ENCODE results near the gene UVRAG. TPM values are rescaled to one million over a fixed set of nuclear protein-coding genes. Genes with fewer than 3 reads are reported as not detected.

UVRAG gene
- total and polyA plus RNA-seq, 2 of the 4 experiments (the other 2 are of a cell fraction) = 5.6 to 10.9 TPM

- TF ChIP-seq ELK1 (IDR thresholded peaks at IDR 0.05; ENCODE audit: borderline replicate concordance, low read depth, low read length) (no peak), POLR2A (IDR thresholded peaks at IDR 0.05; ENCODE audit: low read depth, low read length) (no peak), CEBPB (IDR thresholded peaks at IDR 0.05; ENCODE audit: low read depth, low read length) (no peak), CHD1 (IDR thresholded peaks at IDR 0.05; ENCODE audit: low read depth, low read length) (no peak)
Measured at GRCh38 chr11:75925785-75926164, 110.8 kb downstream of the UVRAG start (continued).

GRCh38 chr11:75929706-75930105 lies 114.7 kb downstream of the UVRAG start:
- BruUV-seq (replicated peaks) = no TSS peak
- no peaks in the 10 kb centered on the region for H3K27me3 ChIP-seq (ENCODE audit: control insufficient read depth, insufficient read depth, low read length)
- TF ChIP-seq FOS (IDR thresholded peaks at IDR 0.05; ENCODE audit: low read depth, low read length) = no peak
- no peak for TF ChIP-seq MAZ (IDR thresholded peaks at IDR 0.05; ENCODE audit: borderline replicate concordance, low read depth, low read length)
- TF ChIP-seq BHLHE40 (IDR thresholded peaks at IDR 0.05; ENCODE audit: low read depth, low read length) = no peak
- TF ChIP-seq RCOR1 (IDR thresholded peaks at IDR 0.05; ENCODE audit: insufficient replicate concordance, low read length) = no peak
- TF ChIP-seq RFX5 (IDR thresholded peaks at IDR 0.05; ENCODE audit: low read depth, low read length) = no peak
- TF ChIP-seq MAFK (IDR thresholded peaks at IDR 0.05; ENCODE audit: low read depth, low read length) = no peak
- no peak for TF ChIP-seq ELK1 (IDR thresholded peaks at IDR 0.05; ENCODE audit: borderline replicate concordance, low read depth, low read length)
- TF ChIP-seq CEBPB (IDR thresholded peaks at IDR 0.05; ENCODE audit: low read depth, low read length) = no peak
- TF ChIP-seq RAD21 (IDR thresholded peaks at IDR 0.05; ENCODE audit: low read length) = no peak
- no peak for TF ChIP-seq NFE2L2 (IDR thresholded peaks at IDR 0.05; ENCODE audit: low read depth, low read length)
- no peak for TF ChIP-seq CTCF (conservative IDR thresholded peaks at IDR 0.05; ENCODE audit: low read depth, low read length)
- no peak for TF ChIP-seq SMC3 (IDR thresholded peaks at IDR 0.05; ENCODE audit: low read depth, low read length)
- no peak for TF ChIP-seq CHD1 (IDR thresholded peaks at IDR 0.05; ENCODE audit: low read depth, low read length)

More at GRCh38 chr11:75929706-75930105, 114.7 kb downstream of the UVRAG start:
- POLR2A ChIA-PET (ENCODE audit: unreplicated experiment) = no interaction called here
- Histone ChIP-seq H3K18ac (ENCODE audit: low read depth, low read length) (no peak overlapping the region), H2BK120ac (ENCODE audit: low read depth, low read length) (no peak overlapping the region), H3K4me3 (ENCODE audit: insufficient read depth, low read depth, low read length) (no peak overlapping the region), H3K14ac (replicated peaks; ENCODE audit: low read depth, low read length) (no peak overlapping the region), H3K4me2 (ENCODE audit: low read depth, low read length) (no peak overlapping the region), H4K20me1 (ENCODE audit: insufficient read depth, low read length) (no peaks in the 10 kb centered on the region), H3K9ac (ENCODE audit: low read depth, low read length) (no peak overlapping the region), H2BK20ac (ENCODE audit: low read depth, low read length) (no peak overlapping the region), H3K36me3 (ENCODE audit: control insufficient read depth, insufficient read depth, low read length) (no peaks in the 10 kb centered on the region), H3K23ac (ENCODE audit: low read depth, low read length) (no peak overlapping the region), H3K79me1 (ENCODE audit: low read depth in 1 of 2, low read length in 2 of 2) (peaks cover 5 to 10% of the 10 kb centered on the region in 2 experiments; a peak in 2 of 4 replicates), H3K9me1 (ENCODE audit: insufficient read depth, low read length) (no peaks in the 10 kb centered on the region), H3K4ac (ENCODE audit: low read depth, low read length) (no peak overlapping the region), H2AK9ac (replicated peaks; ENCODE audit: low read depth, low read length, poor library complexity) (no peak overlapping the region), H4K8ac (ENCODE audit: low read depth in 2 of 2, low read length in 2 of 2) (no peak overlapping the region), H3K4me1 (ENCODE audit: control insufficient read depth, insufficient read depth, low read length) (peaks cover 5% of the 10 kb centered on the region; the same call in 1 of the 2 replicates), H2BK15ac (ENCODE audit: low read depth, low read length) (no peak overlapping the region), H3K27ac (ENCODE audit: insufficient read depth, low read length) (no peak overlapping the region), H3K9me3 (ENCODE audit: control insufficient read depth, insufficient read depth, low read length) (no peaks in the 10 kb centered on the region), H2AK5ac (ENCODE audit: low read depth, low read length) (no peak overlapping the region), H4K91ac (ENCODE audit: insufficient read depth, low read depth, low read length) (no peak overlapping the region), H3K56ac (ENCODE audit: extremely low read depth, insufficient read depth, low read length) (no peak overlapping the region), H2BK5ac (ENCODE audit: low read depth, low read length, poor library complexity, severe bottlenecking) (no peak overlapping the region), H2AFZ (replicated peaks; ENCODE audit: low read length, poor library complexity) (no peak overlapping the region), H4K5ac (ENCODE audit: low read depth, low read length) (no peak overlapping the region)
- in situ Hi-C loops (cut with MboI; ENCODE audit: low sequenced_read_pairs) = no loop called here
- no CpG with 5 or more reads among the region's 4 CpGs for whole genome bisulfite sequencing, 2 experiments (ENCODE audit: extremely low coverage in 2 of 2, insufficient read length in 1 of 2)
- CTCF ChIA-PET = no interaction called here
- ATAC-seq (ENCODE audit: low read depth) (no peak), DNase-seq (no peak)
- intact Hi-C loops (cut with micrococcal nuclease) = loop anchor here (5.0 kb wide), 1 partner anchor 38 kb away; no protein-coding TSS in a partner anchor
- dilution Hi-C loops (cut with HindIII; ENCODE audit: low sequenced_read_pairs, unreplicated experiment) = no loop called here

All from IMR-90 (cell line).